Motor neuron (in vitro differentiated cells): ENCODE measurements around the gene RGS12. TPM values are rescaled to one million over a fixed set of nuclear protein-coding genes. Genes with fewer than 3 reads are reported as not detected.

Source experiments
- ATAC-seq, 8 experiments: fragments of 200-7000 bp; cut with Tn5 transposase; replicated peaks in 6 of 8; 2 replicates each; pipeline ENCODE4 v1.8.0; 2021; ENCODE audit warnings: mild to moderate bottlenecking in 8 of 8, moderate library complexity in 8 of 8
- H3K27ac ChIP-seq, 2 donors: fragments of 250-450 bp; sonication (Bioruptor Pico); 2 replicates each; pipeline ENCODE4 v1.9.0; 2021; ENCODE audit warnings: antibody characterized with exemption in 2 of 2, mild to moderate bottlenecking in 2 of 2, moderate library complexity in 1 of 2
- H3K4me1 ChIP-seq, 2 donors: fragments of 250-450 bp; sonication (Bioruptor Pico); replicated peaks in 1 of 2; 2 replicates each; pipeline ENCODE4 v1.6.1; 2021; ENCODE audit warnings: antibody characterized with exemption in 2 of 2, mild to moderate bottlenecking in 2 of 2, moderate library complexity in 1 of 2
- H3K4me3 ChIP-seq, 5 donors: fragments of 250-450 bp; sonication (Bioruptor Pico); 2 replicates each; pipeline ENCODE4 v1.9.0; 2021; ENCODE audit warnings: antibody characterized with exemption in 5 of 5, mild to moderate bottlenecking in 5 of 5, moderate library complexity in 4 of 5
- WGBS, 10 experiments: fragments of 450-650 bp; shearing (Covaris generic); methylation state at CpG; one replicate each; pipeline ENCODE4 v1.0.0; 2022; 5-methylcytosine and 5-hydroxymethylcytosine counted together
- in situ Hi-C, 9 experiments: fragments of 400-800 bp; cut with MboI; loops; one replicate each; pipeline ENCODE4 v1.15.0; 2021; ENCODE audit warnings: low sequenced_read_pairs in 9 of 9, low pct_unique_long_range_greater_than_20kb in 2 of 9; ENCODE audit not compliant: unreplicated experiment in 9 of 9
- total RNA-seq, 8 experiments: library from RNA; unstranded; fragments of 300-600 nt; gene quantifications; 2 replicates each; pipeline versions ENCODE4 v1.2.3 to v1.2.4, GENCODE V29; 2022

The RGS12 gene
- total RNA-seq, 8 experiments from 2014 or later = 11.8 to 38.3 (median 26.2) TPM

GRCh38 chr4:3290889-3291321 lies 1.9 kb upstream of the RGS12 start:
- Histone ChIP-seq H3K4me1 (peaks cover 20 to 25% of the 10 kb centered on the region in 2 donors), H3K4me3 (peak overlapping the region in 4 of 5 donors; percentile 51 to 88 (median 71)), H3K27ac (peak overlapping the region in 1 of 2 donors; percentile 86)
- ATAC-seq = no peak
- in situ Hi-C loops = no loop called here
- WGBS, 10 experiments = 20 to 100% (median 96%) methylated on average over 1 to 5 of the region's 9 CpGs; no CpG with 5 or more reads in 4 of the 10 experiments

DNA sequence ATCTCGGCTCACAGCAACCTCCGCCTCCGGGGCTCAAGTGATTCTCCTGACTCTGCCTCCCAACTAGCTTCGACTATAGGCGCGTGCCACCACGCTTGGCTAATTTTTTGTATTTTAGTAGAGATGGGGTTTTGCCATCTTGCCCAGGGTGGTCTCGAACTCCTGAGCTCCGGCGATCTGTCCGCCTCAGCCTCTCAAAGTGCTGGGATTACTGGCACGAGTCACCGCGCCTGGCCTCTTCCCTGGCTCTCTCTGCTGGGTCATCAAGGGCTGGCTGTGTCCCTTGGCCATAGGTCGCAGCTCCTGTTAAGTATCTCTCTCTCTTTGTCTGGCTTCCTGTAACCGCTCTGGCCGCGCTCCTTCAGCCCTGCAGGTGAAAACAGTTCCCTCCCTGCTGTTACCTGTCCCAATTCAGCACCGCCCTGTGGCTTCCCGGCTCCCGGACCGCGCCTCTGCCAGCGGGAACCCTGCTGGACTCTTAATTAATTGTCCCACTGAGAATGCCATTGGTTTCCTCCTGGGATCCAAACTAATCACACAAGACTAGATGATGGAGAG lies 1.3 kb upstream of the RGS12 start:
- H3K4me1 ChIP-seq = peaks cover 20 to 27% of the 10 kb centered on the region in 2 donors
- H3K27ac ChIP-seq = peak overlapping the region; percentile 64 to 86
- WGBS, 10 experiments = 0 to 100% (median 53%) methylated on average over 1 to 15 of the region's 24 CpGs; no CpG with 5 or more reads in 2 of the 10 experiments
- ATAC-seq = no peak
- peak overlapping the region; percentile 49 to 88 (median 71) for H3K4me3 ChIP-seq
- in situ Hi-C loops = no loop called here

GRCh38 chr4:3291969-3292570 lies 751 bp upstream of the RGS12 start:
- Histone ChIP-seq H3K4me3 (peak overlapping the region; percentile 49 to 88 (median 71)), H3K4me1 (peaks cover 20 to 30% of the 10 kb centered on the region in 2 donors), H3K27ac (peak overlapping the region; percentile 64 to 86)
- peak; percentile 16 to 51 (median 33) for ATAC-seq
- in situ Hi-C loops = no loop called here
- WGBS, 10 experiments = 0 to 10% (median 0%) methylated on average over 2 to 9 of the region's 60 CpGs; no CpG with 5 or more reads in 7 of the 10 experiments

DNA sequence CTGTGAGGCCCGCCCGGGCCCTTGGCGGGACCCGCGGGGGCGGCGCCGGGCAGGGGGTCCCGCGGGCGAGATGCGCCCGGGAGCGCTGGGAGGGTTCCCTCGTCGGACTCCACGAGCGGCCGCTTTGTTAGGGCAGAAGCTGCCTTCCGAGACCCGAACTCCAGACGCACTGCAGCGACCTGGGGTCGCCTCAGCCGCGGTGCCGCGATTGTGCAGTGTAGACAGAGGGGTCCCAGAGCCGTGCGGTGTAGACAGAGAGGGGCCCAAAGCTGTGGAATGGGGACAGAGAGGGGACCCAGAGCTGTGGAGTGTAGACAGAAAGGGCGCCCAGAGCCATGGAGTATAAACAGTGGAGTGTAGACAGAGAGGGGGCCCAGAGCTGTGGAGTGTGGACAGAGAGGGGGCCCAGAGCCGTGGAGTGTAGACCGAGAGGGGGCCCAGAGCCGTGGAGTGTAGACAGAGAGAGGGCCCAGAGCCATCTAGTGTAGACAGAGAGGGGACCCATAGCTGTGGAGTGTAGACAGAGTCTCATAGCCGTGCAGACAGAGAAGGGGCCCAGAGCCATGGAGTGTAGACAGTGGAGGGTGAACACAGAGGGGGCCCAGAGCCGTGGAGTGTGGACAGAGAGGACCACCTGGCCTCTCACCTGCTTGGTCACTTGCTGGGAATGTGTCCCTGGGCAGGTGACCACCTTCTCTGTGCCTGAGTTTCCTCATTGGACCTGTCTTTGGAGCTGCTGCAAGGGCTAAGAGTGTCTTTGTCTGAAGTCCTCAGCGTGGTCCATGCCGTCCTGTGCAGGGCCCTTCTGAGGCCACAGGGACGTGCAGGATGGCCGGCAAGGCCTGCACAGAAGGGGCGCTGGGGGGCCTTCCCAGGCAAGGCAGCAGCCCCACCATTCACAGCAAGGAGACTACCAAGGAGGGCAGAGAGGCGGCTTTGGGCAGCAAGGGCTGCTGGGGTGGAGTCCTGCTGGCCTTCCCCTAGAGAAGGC lies 875 bp downstream of the RGS12 start:
- WGBS, 10 experiments = 0 to 68% (median 17%) methylated on average over 2 to 12 of the region's 42 CpGs; no CpG with 5 or more reads in 3 of the 10 experiments
- Histone ChIP-seq H3K4me1 (peaks cover 21 to 44% of the 10 kb centered on the region in 2 donors), H3K27ac (peak overlapping the region; percentile 75 to 91), H3K4me3 (peak overlapping the region; percentile 49 to 88 (median 71))
- in situ Hi-C loops = no loop called here
- peak in 1 of 8 experiments; percentile 1 for ATAC-seq

DNA sequence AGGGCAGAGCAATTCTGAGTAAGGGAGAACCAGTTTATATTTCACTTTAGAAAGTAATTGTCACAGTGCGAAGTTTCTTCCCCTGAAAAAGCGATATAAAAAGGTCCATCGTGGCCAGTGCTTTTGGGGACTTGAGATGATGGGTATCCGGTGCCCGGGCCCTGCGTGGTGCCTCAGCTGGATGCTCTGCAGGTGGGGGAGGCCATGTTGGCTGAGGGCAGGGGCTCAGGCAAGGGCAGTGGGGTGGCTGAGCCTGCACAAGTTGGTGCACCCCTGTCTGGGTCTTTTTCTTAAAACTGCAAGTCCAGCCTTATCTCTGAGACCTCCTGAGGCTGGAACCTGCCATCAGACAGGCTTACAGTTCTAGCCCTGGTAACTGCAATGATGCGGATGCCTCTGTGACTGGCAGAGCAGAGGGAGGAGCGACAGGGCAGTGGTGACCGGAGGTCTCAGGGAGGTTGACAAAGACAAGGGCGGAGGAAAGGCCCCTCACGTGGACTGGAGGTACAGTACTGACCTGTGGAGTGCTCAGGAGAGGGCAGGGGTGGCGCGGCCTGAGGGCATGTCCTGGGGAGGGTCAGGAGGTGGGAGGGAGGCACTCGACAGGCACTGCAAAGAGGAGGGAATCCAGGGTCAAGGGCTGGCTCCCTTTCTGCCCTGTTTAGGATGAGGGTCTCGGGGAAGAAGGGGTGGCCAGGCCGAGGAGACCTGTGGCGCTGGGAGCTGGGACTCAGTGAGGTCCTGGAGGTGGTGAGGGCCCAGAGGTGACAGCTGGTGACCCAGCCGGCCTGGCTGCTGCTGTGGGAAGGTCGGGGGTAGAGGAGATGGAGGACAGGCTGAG lies 1.8 kb downstream of the RGS12 start:
- 50 to 92% (median 83%) methylated on average over 1 to 7 of the region's 19 CpGs; no CpG with 5 or more reads in 3 of the 10 experiments for WGBS, 10 experiments
- Histone ChIP-seq H3K4me1 (peaks cover 30 to 54% of the 10 kb centered on the region in 2 donors), H3K27ac (peak overlapping the region; percentile 16 to 56), H3K4me3 (peak overlapping the region in 3 of 5 donors; percentile 49 to 88 (median 71))
- ATAC-seq = no peak
- in situ Hi-C loops = no loop called here

DNA sequence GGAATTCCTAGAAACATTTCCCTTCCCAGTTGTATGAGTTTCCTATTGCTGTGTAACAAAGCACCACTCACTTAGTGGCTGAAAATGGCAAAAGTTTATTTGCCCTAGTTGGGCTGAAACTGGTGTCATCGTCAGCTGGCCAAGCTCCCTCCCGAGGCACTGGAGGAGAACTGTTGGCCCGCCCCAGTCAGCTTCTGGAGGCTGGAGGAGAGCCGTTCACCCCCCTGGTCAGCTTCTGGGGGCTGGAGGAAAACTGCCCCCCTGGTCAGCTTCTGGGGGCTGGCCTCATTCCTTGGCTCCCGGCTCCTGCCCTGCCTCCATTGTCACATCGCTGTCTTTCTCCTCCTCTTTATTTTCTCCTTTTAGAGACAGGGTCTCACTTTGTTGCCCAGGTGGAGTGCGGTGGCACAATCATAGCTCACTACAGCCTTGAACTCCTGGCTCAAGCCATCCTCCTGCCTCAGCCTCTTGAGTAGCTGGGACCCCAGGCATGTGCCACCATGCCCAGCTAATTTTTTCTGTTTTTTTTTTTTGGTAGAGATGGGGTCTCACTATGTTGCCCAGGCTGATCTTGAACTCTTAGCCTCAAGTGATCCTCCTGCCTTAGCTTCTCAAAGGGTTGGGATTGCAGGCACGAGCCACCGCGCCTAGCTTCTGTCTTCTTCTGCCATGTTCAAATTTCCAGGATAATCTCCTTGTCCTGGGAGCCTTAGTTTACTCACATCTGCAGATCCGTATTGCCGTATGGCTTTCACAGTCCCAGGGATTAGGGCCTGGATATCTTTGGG lies 3.2 kb downstream of the RGS12 start:
- 78 to 100% (median 92%) methylated on average over 1 to 8 of the region's 12 CpGs; no CpG with 5 or more reads in 3 of the 10 experiments for WGBS, 10 experiments
- Histone ChIP-seq H3K4me3 (no peak overlapping the region), H3K27ac (no peak overlapping the region), H3K4me1 (peaks cover 33 to 62% of the 10 kb centered on the region in 2 donors)
- in situ Hi-C loops = no loop called here
- no peak for ATAC-seq

- WGBS, 10 experiments = 0 to 100% (median 91%) methylated on average over 1 to 7 of the region's 8 CpGs; no CpG with 5 or more reads in 2 of the 10 experiments
- ATAC-seq = no peak
- H3K4me1 ChIP-seq = peaks cover 26 to 58% of the 10 kb centered on the region in 2 donors
- H3K4me3 ChIP-seq = no peak overlapping the region
- in situ Hi-C loops = no loop called here
- peak overlapping the region in 1 of 2 donors; percentile 47 for H3K27ac ChIP-seq
These were observed 3.8 kb downstream of the RGS12 start for GRCh38 chr4:3296651-3297050.

DNA sequence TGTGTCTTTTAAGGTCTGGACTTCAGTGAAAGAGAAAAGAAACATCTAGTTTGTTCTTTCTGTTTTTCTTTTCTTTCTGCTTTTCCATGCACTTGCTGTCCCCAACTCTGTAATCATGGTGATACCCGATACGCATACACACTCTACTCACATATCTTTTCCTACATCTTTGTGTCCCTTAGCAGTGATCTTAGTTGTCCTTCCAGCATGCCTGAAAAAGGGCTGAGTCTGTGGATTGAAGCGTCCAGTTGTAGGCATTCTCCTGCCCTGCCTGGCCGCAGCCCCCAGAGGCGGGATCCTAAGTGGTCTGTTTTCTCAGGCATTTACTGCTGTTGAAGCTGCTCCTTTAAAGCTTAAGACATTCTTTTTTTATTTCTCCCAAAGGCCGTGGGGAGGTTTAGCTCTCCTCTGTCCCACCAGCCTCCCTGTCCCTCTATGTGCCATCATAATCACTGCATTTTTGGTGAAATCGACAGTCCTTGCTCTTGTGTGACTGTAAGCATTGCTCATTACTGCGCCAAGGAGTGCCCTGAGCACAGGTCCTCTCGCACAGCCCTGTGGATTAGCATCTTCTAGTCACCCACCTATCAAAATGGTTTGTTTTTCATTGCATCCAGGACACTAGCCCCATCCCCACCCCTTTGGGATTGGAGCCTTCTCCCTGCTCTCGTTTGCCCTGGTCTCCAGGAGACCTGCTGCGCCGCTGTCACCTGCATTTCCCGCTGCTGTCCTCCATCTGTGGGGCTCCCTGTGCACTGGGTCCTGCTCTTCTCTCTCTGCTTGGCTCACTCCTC lies 4.4 kb downstream of the RGS12 start:
- in situ Hi-C loops = no loop called here
- ATAC-seq = no peak
- Histone ChIP-seq H3K4me3 (no peak overlapping the region), H3K4me1 (peaks cover 26 to 58% of the 10 kb centered on the region in 2 donors), H3K27ac (peak overlapping the region in 1 of 2 donors; percentile 47)
- WGBS, 10 experiments = 49 to 100% (median 91%) methylated on average over 2 to 10 of the region's 13 CpGs; no CpG with 5 or more reads in 1 of the 10 experiments

DNA sequence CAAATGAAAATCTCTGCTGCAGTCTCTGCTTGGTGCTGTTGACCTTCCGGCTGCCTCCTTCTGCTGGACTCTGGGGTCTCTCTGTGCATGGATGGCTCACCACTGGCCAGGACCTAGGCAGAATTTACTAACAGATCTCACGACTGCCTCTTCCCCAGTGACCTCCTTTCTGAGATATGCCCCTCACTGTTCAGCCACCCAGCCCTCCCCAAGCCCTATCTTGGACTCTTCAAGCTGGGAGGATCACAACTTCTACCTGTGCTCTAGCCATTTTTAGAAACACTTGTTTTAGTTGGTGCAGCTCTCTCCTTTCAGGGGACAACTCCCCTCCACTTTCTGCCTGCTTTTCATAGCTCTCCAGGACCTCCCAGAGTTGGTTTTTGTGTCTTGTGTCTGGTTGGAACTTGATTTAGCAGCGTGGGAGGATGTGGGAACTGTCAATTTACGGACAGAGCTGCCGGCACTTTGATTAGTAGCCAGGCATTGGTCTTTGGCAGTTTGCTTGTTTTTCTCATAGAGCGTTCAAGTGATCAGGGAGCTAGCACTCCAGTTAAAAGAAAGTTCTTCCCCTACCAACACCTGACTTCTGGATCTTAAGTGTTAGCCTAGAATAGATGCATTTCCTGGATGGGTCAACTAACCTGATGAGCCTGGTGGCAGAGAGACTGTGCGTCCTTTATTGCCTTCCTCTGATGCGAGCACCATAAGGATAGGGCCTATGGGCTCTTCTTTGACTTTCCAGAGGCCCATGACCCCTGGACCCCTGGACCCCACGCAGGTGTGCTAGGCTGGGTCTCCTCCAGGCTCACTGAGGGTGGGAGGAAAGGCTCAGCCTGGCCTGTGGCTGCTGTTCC lies 6.5 kb downstream of the RGS12 start:
- Histone ChIP-seq H3K27ac (peak overlapping the region in 1 of 2 donors; percentile 68), H3K4me3 (no peak overlapping the region), H3K4me1 (peaks cover 38 to 71% of the 10 kb centered on the region in 2 donors)
- ATAC-seq = peak in 5 of 8 experiments; percentile 6 to 35 (median 31)
- in situ Hi-C loops = no loop called here
- whole genome bisulfite sequencing, 10 experiments = 10 to 83% (median 61%) methylated on average over 1 to 8 of the region's 9 CpGs; no CpG with 5 or more reads in 1 of the 10 experiments

GRCh38 chr4:3299976-3300671 lies 7.3 kb downstream of the RGS12 start:
- H3K4me1 ChIP-seq = peaks cover 40 to 71% of the 10 kb centered on the region in 2 donors
- in situ Hi-C loops = no loop called here
- ATAC-seq = peak in 5 of 8 experiments; percentile 4 to 33 (median 21)

More at GRCh38 chr4:3299976-3300671, 7.3 kb downstream of the RGS12 start:
- no peak overlapping the region for H3K4me3 ChIP-seq
- WGBS, 10 experiments = 79 to 100% (median 83%) methylated on average over 1 to 13 of the region's 19 CpGs; no CpG with 5 or more reads in 4 of the 10 experiments
- H3K27ac ChIP-seq = peak overlapping the region in 1 of 2 donors; percentile 68
